OCI-LY1 (cell line): ENCODE data around the gene REXO1.

Experiments used
- CTCF ChIP-seq: fragments of 200-600 bp; sonication (generic), shearing (Covaris generic); IDR thresholded peaks from 2 replicates; pipeline ENCODE4 v1.5.1; 2017; ENCODE audit warnings: mild to moderate bottlenecking, antibody characterized with exemption, low read length, moderate library complexity, mixed read lengths
- EZH2 ChIP-seq: fragments of 200-600 bp; sonication (generic), shearing (Covaris generic); IDR thresholded peaks from 2 replicates; pipeline ENCODE4 v1.8.0; 2017; ENCODE audit warnings: borderline replicate concordance, mixed run types, mild to moderate bottlenecking, antibody characterized with exemption, low read length, moderate library complexity, mixed read lengths

- peak; percentile 55 for TF ChIP-seq CTCF
- TF ChIP-seq EZH2 = no peak
Observed at GRCh38 chr19:1850809-1851653, 2.7 kb upstream of the REXO1 start.
